DMS 273 (cell line): Measurements from ENCODE around the gene QRFPR.
"Not testable (repeated sequence)": the region's sequence is repeated elsewhere in the genome, so short reads cannot be mapped to it uniquely, and the experiment has no call there.

Source experiments
- DNase-seq: peaks from one replicate; lab custom pipeline; 2025; ENCODE audit not compliant: unreplicated experiment; lab: John Stamatoyannopoulos, UW

The QRFPR gene

GRCh38 chr4:121380776-121381462 is at the start of gene QRFPR:
Gene QRFPR, minus strand, starts transcription at chr4:121381018. Its CDS starts 371 bp downstream, at chr4:121380647.
- no peak for DNase-seq

- no peak for DNase-seq
Measured at GRCh38 chr4:121428721-121429120, 47.9 kb upstream of the QRFPR start.

GRCh38 chr4:121421594-121421993 is 40.8 kb upstream of the QRFPR start:
- peak; percentile 0 for DNase-seq

- DNase-seq = no peak
Measured at GRCh38 chr4:121411151-121411744, 30.4 kb upstream of the QRFPR start.

GRCh38 chr4:121408567-121408966 is 27.7 kb upstream of the QRFPR start:
- not testable (repeated sequence) for DNase-seq

- DNase-seq = no peak
Measured at GRCh38 chr4:121400632-121401031, 19.8 kb upstream of the QRFPR start.

GRCh38 chr4:121397941-121398601 is 17.3 kb upstream of the QRFPR start:
- DNase-seq = no peak

- no peak for DNase-seq
Measured at GRCh38 chr4:121397434-121397833, 16.6 kb upstream of the QRFPR start.

- DNase-seq = no peak
Measured at GRCh38 chr4:121392426-121393086, 11.7 kb upstream of the QRFPR start.

GRCh38 chr4:121390335-121390734 is 9.5 kb upstream of the QRFPR start:
- DNase-seq = no peak

GRCh38 chr4:121379276-121379675 is 1.5 kb downstream of the QRFPR start:
- no peak for DNase-seq

GRCh38 chr4:121377076-121377475 is 3.7 kb downstream of the QRFPR start:
- DNase-seq = no peak

- no peak for DNase-seq
Measured at GRCh38 chr4:121376556-121376955, 4.3 kb downstream of the QRFPR start.

GRCh38 chr4:121376097-121376496 is 4.7 kb downstream of the QRFPR start:
- DNase-seq = no peak

- DNase-seq = no peak
Measured at GRCh38 chr4:121375262-121375661, 5.6 kb downstream of the QRFPR start.

GRCh38 chr4:121373841-121374240 is 7.0 kb downstream of the QRFPR start:
- DNase-seq = no peak

GRCh38 chr4:121370729-121371325 is 10.0 kb downstream of the QRFPR start:
- peak; percentile 45 for DNase-seq

GRCh38 chr4:121360495-121360894 is 20.3 kb downstream of the QRFPR start:
- no peak for DNase-seq

- DNase-seq = no peak
Measured at GRCh38 chr4:121358473-121358872, 22.3 kb downstream of the QRFPR start.

- DNase-seq = no peak
Measured at GRCh38 chr4:121353213-121353612, 27.6 kb downstream of the QRFPR start.

GRCh38 chr4:121344098-121344497 is 36.7 kb downstream of the QRFPR start:
- DNase-seq = no peak
